Smooth muscle cell (in vitro differentiated cells): ENCODE results near the gene ASB15. TPM values are rescaled to one million over a fixed set of nuclear protein-coding genes. Genes with fewer than 3 reads are reported as not detected.

Experiments used
- DNase-seq: peaks from one replicate; lab custom pipeline; 2025; ENCODE audit not compliant: unreplicated experiment; lab: John Stamatoyannopoulos, UW
- H2AFZ ChIP-seq: fragments of 200-600 bp; sonication (generic); 2 replicates; pipeline ENCODE4 v1.6.0; 2016; ENCODE audit warnings: antibody characterized with exemption, low read depth, mild to moderate bottlenecking
- H3F3A ChIP-seq: fragments of 200-600 bp; sonication (generic); 2 replicates; pipeline ENCODE4 v1.6.0; 2017; ENCODE audit warnings: antibody characterized with exemption, low read depth
- H3K27ac ChIP-seq: fragments of 200-600 bp; sonication (generic); 2 replicates; pipeline ENCODE4 v1.5.1; 2016; ENCODE audit warnings: low read depth, mild to moderate bottlenecking
- H3K27me3 ChIP-seq: fragments of 200-600 bp; sonication (generic); 2 replicates; pipeline ENCODE4 v1.6.1; 2016; ENCODE audit warnings: low read depth, mild to moderate bottlenecking
- H3K36me3 ChIP-seq: fragments of 200-600 bp; sonication (generic); 2 replicates; pipeline ENCODE4 v1.5.1; 2016; ENCODE audit warnings: low read depth
- H3K4me1 ChIP-seq: fragments of 200-600 bp; sonication (generic); 2 replicates; pipeline ENCODE4 v1.5.1; 2016; ENCODE audit warnings: low read depth
- H3K4me2 ChIP-seq: fragments of 200-600 bp; sonication (generic); 2 replicates; pipeline ENCODE4 v1.6.0; 2016; ENCODE audit warnings: mild to moderate bottlenecking
- H3K4me3 ChIP-seq: fragments of 200-600 bp; sonication (generic); 2 replicates; pipeline ENCODE4 v1.5.1; 2016; ENCODE audit warnings: mild to moderate bottlenecking
- H3K79me2 ChIP-seq: fragments of 200-600 bp; sonication (generic); 2 replicates; pipeline ENCODE4 v1.6.0; 2016; ENCODE audit warnings: low read depth, mild to moderate bottlenecking
- H3K9ac ChIP-seq: fragments of 200-600 bp; sonication (generic); 2 replicates; pipeline ENCODE4 v1.6.0; 2016; ENCODE audit warnings: low read depth
- H3K9me3 ChIP-seq: fragments of 200-600 bp; sonication (generic); replicated peaks from 2 replicates; pipeline ENCODE4 v1.5.1; 2016; ENCODE audit warnings: low read depth
- H4K20me1 ChIP-seq: fragments of 200-600 bp; sonication (generic); 2 replicates; pipeline ENCODE4 v1.6.0; 2016; ENCODE audit warnings: low read depth
- WGBS: methylation state at CpG from one replicate; pipeline ENCODE4 v1.1.7; 2016; ENCODE audit warnings: low lambda C conversion rate; 5-methylcytosine and 5-hydroxymethylcytosine counted together
- polyA plus RNA-seq: library from polyadenylated mRNA; unstranded; fragments of >200 nt; fragmentation: Nextera tagmentation; extraction: Ambion mirVana; gene quantifications from 2 replicates; pipeline ENCODE4 v1.2.1, GENCODE V29; 2016
- total RNA-seq: library from RNA; depleted of rRNA; stranded (reverse); fragments of >200 nt; gene quantifications from 2 replicates; pipeline ENCODE4 v1.2.3, GENCODE V29; 2014
- TF ChIP-seq, protein P1 (sequence below): fragments of 200-600 bp; sonication (generic); IDR thresholded peaks from 2 replicates; pipeline ENCODE4 v1.5.1; 2017; ENCODE audit warnings: borderline replicate concordance, mild to moderate bottlenecking, antibody characterized with exemption; ENCODE audit not compliant: insufficient read depth, poor library complexity, severe bottlenecking

Gene ASB15
- total and polyA plus RNA-seq, 2 experiments from 2014 or later: 0.07 TPM; not detected in 1

DNA sequence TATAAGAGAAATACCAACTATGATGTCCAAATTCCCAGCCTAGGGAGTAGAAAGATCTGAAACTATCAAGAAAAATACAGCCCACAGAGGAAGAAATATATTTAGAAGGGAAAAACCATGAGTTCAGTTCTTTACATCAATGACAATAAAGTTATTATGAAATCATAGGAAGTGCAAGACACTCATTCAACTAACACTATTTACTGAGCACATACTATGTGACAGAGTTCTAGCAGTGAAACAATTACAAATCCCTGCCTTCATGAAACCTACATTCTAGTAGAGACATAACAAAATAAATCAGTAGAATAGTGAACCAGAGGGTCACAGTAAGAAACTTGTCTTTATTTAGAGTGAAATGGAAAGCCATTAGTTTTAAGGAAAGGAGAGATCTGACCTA is 46.1 kb upstream of the ASB15 start:
- Histone ChIP-seq H3F3A (no peaks in the 10 kb centered on the region), H3K9ac (no peak overlapping the region), H3K79me2 (peaks cover 57% of the 10 kb centered on the region), H3K4me3 (no peak overlapping the region), H4K20me1 (peaks cover 10% of the 10 kb centered on the region), H3K9me3 (no peaks in the 10 kb centered on the region), H3K27me3 (no peaks in the 10 kb centered on the region), H2AFZ (no peak overlapping the region), H3K4me1 (peaks cover 9% of the 10 kb centered on the region), H3K36me3 (no peaks in the 10 kb centered on the region), H3K27ac (no peak overlapping the region), H3K4me2 (no peak overlapping the region)
- no peak for DNase-seq
- TF ChIP-seq, protein P1, sequence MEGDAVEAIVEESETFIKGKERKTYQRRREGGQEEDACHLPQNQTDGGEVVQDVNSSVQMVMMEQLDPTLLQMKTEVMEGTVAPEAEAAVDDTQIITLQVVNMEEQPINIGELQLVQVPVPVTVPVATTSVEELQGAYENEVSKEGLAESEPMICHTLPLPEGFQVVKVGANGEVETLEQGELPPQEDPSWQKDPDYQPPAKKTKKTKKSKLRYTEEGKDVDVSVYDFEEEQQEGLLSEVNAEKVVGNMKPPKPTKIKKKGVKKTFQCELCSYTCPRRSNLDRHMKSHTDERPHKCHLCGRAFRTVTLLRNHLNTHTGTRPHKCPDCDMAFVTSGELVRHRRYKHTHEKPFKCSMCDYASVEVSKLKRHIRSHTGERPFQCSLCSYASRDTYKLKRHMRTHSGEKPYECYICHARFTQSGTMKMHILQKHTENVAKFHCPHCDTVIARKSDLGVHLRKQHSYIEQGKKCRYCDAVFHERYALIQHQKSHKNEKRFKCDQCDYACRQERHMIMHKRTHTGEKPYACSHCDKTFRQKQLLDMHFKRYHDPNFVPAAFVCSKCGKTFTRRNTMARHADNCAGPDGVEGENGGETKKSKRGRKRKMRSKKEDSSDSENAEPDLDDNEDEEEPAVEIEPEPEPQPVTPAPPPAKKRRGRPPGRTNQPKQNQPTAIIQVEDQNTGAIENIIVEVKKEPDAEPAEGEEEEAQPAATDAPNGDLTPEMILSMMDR: no peak

DNA sequence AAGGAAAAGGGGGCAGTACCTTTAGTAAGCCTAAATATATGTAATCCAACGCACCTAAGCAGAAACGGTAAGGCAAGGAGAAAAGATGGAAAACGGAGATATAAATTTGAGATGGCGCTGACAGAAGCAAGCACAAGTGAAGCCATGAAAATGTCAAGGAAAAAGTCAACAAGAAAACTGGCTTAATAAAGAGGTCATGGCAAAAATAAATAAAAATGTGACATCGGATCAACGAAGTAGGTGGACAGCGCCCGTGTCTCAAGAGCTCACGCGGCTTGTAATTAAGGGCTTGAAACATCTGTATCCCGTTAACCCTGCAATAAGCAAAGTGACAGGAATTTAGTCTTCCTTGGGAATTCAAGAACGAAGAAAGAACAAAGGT is 44.6 kb upstream of the ASB15 start:
- Histone ChIP-seq H4K20me1 (no peaks in the 10 kb centered on the region), H3K4me2 (peak overlapping the region; percentile 93), H3K27me3 (no peaks in the 10 kb centered on the region), H3K27ac (peak overlapping the region; percentile 88), H3K4me1 (peaks cover 9% of the 10 kb centered on the region), H3K9ac (peak overlapping the region; percentile 95), H2AFZ (peak overlapping the region; percentile 92), H3F3A (no peaks in the 10 kb centered on the region), H3K9me3 (no peaks in the 10 kb centered on the region), H3K36me3 (no peaks in the 10 kb centered on the region), H3K79me2 (peaks cover 49% of the 10 kb centered on the region), H3K4me3 (peak overlapping the region; percentile 87)
- WGBS: 9% methylated on average over 12 of the region's 12 CpGs
- no peak for DNase-seq
- TF ChIP-seq, protein P1: no peak

DNA sequence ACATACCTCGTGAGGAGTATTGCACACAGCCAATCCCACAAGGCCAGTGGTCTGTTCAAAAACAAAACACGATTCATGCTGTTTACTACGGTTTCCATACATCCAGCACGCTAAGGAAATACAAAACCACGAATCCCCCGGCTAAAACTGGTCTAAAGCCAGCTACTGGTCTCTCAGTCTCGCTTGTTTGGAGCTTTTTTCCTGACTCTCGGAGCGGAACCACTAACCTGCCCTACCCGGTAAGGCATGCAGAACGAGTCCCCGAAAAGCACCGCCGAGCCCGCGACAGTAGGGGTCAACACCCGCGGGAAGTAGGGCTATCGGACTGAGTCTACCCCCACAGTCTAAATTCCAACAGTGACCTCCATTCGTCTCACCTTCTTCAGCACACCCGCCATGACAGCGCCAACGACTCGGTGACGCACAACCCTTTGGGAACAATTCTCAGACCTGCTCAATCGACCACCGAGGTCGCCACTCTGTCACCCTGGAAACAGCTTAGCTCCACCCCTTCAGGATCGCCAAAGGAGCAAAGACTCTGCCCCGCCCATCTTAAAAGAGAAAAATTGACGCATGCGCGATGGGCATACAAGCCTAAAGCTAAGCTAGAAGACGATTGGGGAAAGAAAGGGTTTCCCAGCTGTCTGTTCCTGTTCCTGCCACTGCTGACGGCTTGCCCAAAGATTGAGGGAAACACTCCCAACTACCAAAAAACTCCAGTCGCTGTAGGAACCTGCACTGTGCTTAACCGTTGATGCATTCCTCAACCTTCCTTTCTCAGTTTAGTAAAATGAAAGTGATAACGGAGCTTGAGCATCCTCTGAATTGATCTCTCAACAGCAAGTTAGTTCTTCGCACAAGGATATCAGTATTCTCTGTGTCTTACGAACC is 44.0 kb upstream of the ASB15 start, which contains the start of gene NDUFA5:
Gene NDUFA5 (minus strand): TSS at position 421 of the 891 bp plus-strand sequence. CDS start 23 bp downstream, at position 398.
- no peaks in the 10 kb centered on the region for H3K27me3 ChIP-seq
- H3K4me3 ChIP-seq: peak within 1 kb of the TSS; percentile 87
- peak within 1 kb of the TSS; percentile 99 for H2AFZ ChIP-seq
- H3K36me3 ChIP-seq: no peaks in the 10 kb centered on the region
- peak within 1 kb of the TSS; percentile 95 for H3K9ac ChIP-seq
- no peaks in the 10 kb centered on the region for H3F3A ChIP-seq
- peak within 1 kb of the TSS; percentile 93 for H3K4me2 ChIP-seq
- H4K20me1 ChIP-seq: no peaks in the 10 kb centered on the region
- H3K9me3 ChIP-seq: no peaks in the 10 kb centered on the region
- H3K27ac ChIP-seq: peak within 1 kb of the TSS; percentile 88
- 4% methylated on average over 40 of the region's 40 CpGs for WGBS
- DNase-seq: peak; percentile 73
- H3K4me1 ChIP-seq: peaks cover 9% of the 10 kb centered on the region
- peaks cover 46% of the 10 kb centered on the region for H3K79me2 ChIP-seq
- TF ChIP-seq, protein P1: no peak
